OCI-LY7 (cell line): ENCODE results near the gene MTUS2. TPM values are rescaled to one million over a fixed set of nuclear protein-coding genes. Genes with fewer than 3 reads are reported as not detected.

Source experiments
- BruUV-seq: library from RNA; stranded (reverse); fragments of 400-500 nt; replicated peaks from 2 replicates; lab custom pipeline; 2021; lab: Mats Ljungman, UMichigan
- CTCF ChIA-PET: fragments of 300-600 bp; sonication (Branson Sonifier 250); formaldehyde crosslinking; loops from one replicate; lab custom pipeline; 2022; ENCODE audit warnings: antibody characterized with exemption; ENCODE audit not compliant: unreplicated experiment; lab: Charles Lee
- POLR2A ChIA-PET: fragments of 300-600 bp; sonication (Branson Sonifier 250); formaldehyde crosslinking; loops from one replicate; lab custom pipeline; 2022; ENCODE audit warnings: antibody characterized with exemption; lab: Charles Lee
- DNase-seq: peaks from one replicate; pipeline ENCODE4 v3.0.0-alpha.2; 2015; ENCODE audit warnings: low spot score
- H2AFZ ChIP-seq: fragments of 200-600 bp; sonication (generic), shearing (Covaris generic); 2 replicates; pipeline ENCODE4 v1.6.1; 2014; ENCODE audit warnings: mild to moderate bottlenecking, antibody characterized with exemption, low read length, moderate library complexity
- H3K27ac ChIP-seq: fragments of 200-600 bp; sonication (generic); 2 replicates; pipeline ENCODE4 v1.5.1; 2014; ENCODE audit warnings: mixed run types, low read depth, mild to moderate bottlenecking, moderate library complexity, low read length, inconsistent platforms; ENCODE audit not compliant: poor library complexity, severe bottlenecking
- H3K36me3 ChIP-seq: fragments of 200-600 bp; sonication (generic); 2 replicates; pipeline ENCODE4 v1.6.1; 2014; ENCODE audit warnings: mild to moderate bottlenecking, antibody characterized with exemption, low read length, moderate library complexity, mixed read lengths; ENCODE audit not compliant: insufficient read depth
- H3K4me1 ChIP-seq: fragments of 200-600 bp; sonication (generic); 2 replicates; pipeline ENCODE4 v1.5.1; 2014; ENCODE audit warnings: mild to moderate bottlenecking, low read length; ENCODE audit not compliant: insufficient read depth, poor library complexity, severe bottlenecking
- H3K4me2 ChIP-seq: fragments of 200-600 bp; sonication (generic); 2 replicates; pipeline ENCODE4 v1.6.1; 2014; ENCODE audit warnings: mild to moderate bottlenecking, low read length
- H3K4me3 ChIP-seq: fragments of 200-600 bp; sonication (generic); 2 replicates; pipeline ENCODE4 v1.5.1; 2014; ENCODE audit warnings: mild to moderate bottlenecking, low read depth, low read length; ENCODE audit not compliant: poor library complexity, severe bottlenecking
- H3K79me2 ChIP-seq: fragments of 200-600 bp; sonication (generic); 2 replicates; pipeline ENCODE4 v1.6.1; 2016; ENCODE audit warnings: low read depth, mild to moderate bottlenecking, low read length, moderate library complexity, mixed read lengths; ENCODE audit not compliant: insufficient read depth
- H3K9me2 ChIP-seq: fragments of 200-600 bp; sonication (generic); 2 replicates; pipeline ENCODE4 v1.6.1; 2016; ENCODE audit warnings: mild to moderate bottlenecking, low read length, mixed read lengths; ENCODE audit not compliant: insufficient read depth
- H3K9me3 ChIP-seq: fragments of 200-600 bp; sonication (generic); 2 replicates; pipeline ENCODE4 v1.6.1; 2014; ENCODE audit warnings: mild to moderate bottlenecking, mixed run types, low read length, mixed read lengths
- H4K20me1 ChIP-seq: fragments of 200-600 bp; sonication (generic); 2 replicates; pipeline ENCODE4 v1.6.1; 2014; ENCODE audit warnings: mild to moderate bottlenecking, antibody characterized with exemption, low read length, moderate library complexity, mixed read lengths; ENCODE audit not compliant: insufficient read depth
- EZH2phosphoT487 ChIP-seq: fragments of 200-600 bp; sonication (generic); IDR thresholded peaks from 2 replicates; pipeline ENCODE4 v1.6.1; 2018; ENCODE audit warnings: low read depth, borderline replicate concordance, mild to moderate bottlenecking, mixed run types, antibody characterized with exemption, low read length, moderate library complexity, mixed read lengths
- intact Hi-C: fragments of 100-400 bp; cut with micrococcal nuclease; formaldehyde crosslinking; loops from one replicate; pipeline ENCODE4 v1.10.0; 2022; ENCODE audit not compliant: unreplicated experiment
- small RNA-seq: library from RNA; depleted of rRNA; stranded (forward); fragments of <200 nt; gene quantifications from one replicate; pipeline ENCODE3, GENCODE V24; 2014
- total RNA-seq, 2 experiments: library from RNA; depleted of rRNA in 1 of 2; stranded (reverse); fragments of >200 nt in 1 of 2; shearing (Covaris generic) in 1 of 2; gene quantifications; 2 replicates each; pipeline ENCODE4 v1.2.3, GENCODE V29; 2014 to 2022
- TF ChIP-seq, protein P1 (sequence below): fragments of 200-600 bp; sonication (generic); conservative IDR thresholded peaks from 2 replicates; pipeline ENCODE4 v1.5.1; 2014; ENCODE audit warnings: mild to moderate bottlenecking, antibody characterized with exemption, low read length, moderate library complexity, mixed read lengths

The MTUS2 gene
- total RNA-seq, 2 experiments from 2014 or later = 0.16 to 9.8 TPM

DNA sequence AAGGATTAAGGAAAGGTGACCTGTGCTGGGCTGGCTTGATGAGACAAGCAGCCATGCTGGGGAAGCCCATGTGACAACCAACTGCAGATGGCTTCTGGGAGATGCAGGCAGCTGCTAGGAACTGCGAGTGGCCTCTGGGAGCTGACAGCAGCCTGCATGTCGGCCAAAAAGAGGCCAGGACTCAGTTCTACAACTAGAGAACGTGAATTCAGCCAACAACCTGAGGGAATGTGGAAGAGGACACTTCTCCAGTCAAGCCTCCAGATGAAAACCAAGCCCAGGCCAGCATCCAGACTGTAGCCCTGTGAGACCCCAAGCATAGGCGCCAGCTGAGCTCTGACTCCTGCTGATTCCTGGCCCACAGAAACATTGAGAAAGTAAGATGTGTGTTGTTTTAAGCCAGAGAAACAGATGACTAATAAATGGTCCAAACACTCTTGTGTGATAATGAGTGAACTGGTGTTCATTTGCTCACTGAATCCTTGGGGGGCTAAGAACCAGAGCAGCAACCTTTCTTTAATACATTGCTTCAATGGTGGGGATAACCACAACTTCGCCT is 730.4 kb downstream of the MTUS2 start:
- Histone ChIP-seq H3K9me3 (no peaks in the 10 kb centered on the region), H3K4me3 (no peak overlapping the region), H3K36me3 (peaks cover 89% of the 10 kb centered on the region), H3K9me2 (no peaks in the 10 kb centered on the region), H3K4me1 (no peaks in the 10 kb centered on the region), H2AFZ (no peak overlapping the region), H3K27ac (no peak overlapping the region), H4K20me1 (peaks cover 23% of the 10 kb centered on the region), H3K4me2 (no peak overlapping the region), H3K79me2 (peaks cover 47% of the 10 kb centered on the region)
- no TSS peak for BruUV-seq
- no peak for TF ChIP-seq EZH2phosphoT487
- TF ChIP-seq, protein P1, sequence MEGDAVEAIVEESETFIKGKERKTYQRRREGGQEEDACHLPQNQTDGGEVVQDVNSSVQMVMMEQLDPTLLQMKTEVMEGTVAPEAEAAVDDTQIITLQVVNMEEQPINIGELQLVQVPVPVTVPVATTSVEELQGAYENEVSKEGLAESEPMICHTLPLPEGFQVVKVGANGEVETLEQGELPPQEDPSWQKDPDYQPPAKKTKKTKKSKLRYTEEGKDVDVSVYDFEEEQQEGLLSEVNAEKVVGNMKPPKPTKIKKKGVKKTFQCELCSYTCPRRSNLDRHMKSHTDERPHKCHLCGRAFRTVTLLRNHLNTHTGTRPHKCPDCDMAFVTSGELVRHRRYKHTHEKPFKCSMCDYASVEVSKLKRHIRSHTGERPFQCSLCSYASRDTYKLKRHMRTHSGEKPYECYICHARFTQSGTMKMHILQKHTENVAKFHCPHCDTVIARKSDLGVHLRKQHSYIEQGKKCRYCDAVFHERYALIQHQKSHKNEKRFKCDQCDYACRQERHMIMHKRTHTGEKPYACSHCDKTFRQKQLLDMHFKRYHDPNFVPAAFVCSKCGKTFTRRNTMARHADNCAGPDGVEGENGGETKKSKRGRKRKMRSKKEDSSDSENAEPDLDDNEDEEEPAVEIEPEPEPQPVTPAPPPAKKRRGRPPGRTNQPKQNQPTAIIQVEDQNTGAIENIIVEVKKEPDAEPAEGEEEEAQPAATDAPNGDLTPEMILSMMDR = no peak
- CTCF ChIA-PET = no interaction called here
- POLR2A ChIA-PET = no interaction called here
- intact Hi-C loops = no loop called here
- DNase-seq = no peak

DNA sequence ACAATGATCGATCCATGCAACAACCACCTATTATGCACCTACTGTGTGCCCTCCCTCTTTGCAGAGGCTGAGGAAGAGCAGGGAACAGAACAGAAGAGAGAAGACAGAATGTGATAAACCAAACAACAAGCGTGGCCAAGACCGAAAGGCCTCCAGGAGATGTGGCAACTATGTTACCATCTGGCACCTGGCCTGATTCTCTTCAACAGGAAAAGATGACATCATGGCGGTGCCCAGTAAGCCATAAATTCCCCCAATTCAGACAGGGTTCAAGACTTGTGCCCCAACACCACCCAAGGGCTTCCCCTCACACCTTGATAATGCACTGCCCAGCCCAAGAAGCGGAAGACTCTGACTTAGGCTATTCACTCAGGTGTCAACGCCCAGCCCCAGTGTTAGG is 731.1 kb downstream of the MTUS2 start:
- intact Hi-C loops = no loop called here
- Histone ChIP-seq H3K4me3 (no peak overlapping the region), H3K4me2 (no peak overlapping the region), H3K27ac (no peak overlapping the region), H4K20me1 (peaks cover 28% of the 10 kb centered on the region), H3K79me2 (peaks cover 47% of the 10 kb centered on the region), H3K4me1 (no peaks in the 10 kb centered on the region), H2AFZ (no peak overlapping the region), H3K9me2 (no peaks in the 10 kb centered on the region), H3K36me3 (peaks cover 82% of the 10 kb centered on the region), H3K9me3 (no peaks in the 10 kb centered on the region)
- no TSS peak for BruUV-seq
- CTCF ChIA-PET = no interaction called here
- no peak for DNase-seq
- POLR2A ChIA-PET = no interaction called here
- TF ChIP-seq, protein P1 = no peak
- no peak for TF ChIP-seq EZH2phosphoT487

Small RNA genes within 50 kb of the gene (small RNA-seq; reads per million reads assigned to genes)
- not detected for gene AL359741.1

Other genes starting within 250 kb of the MTUS2 start
- 46.6 and 46.7 TPM in 2 replicates for gene POMP, start 161.2 kb upstream of the MTUS2 start, total RNA-seq (2014; rRNA removed; shearing (Covaris generic))
- gene POMP, start 161.2 kb upstream of the MTUS2 start, total RNA-seq (2022) = 61.9 and 79.0 TPM in 2 replicates
- 3.8 and 4.3 TPM in 2 replicates for gene SLC46A3, start 101.4 kb upstream of the MTUS2 start, total RNA-seq (2014; rRNA removed; shearing (Covaris generic))
- 10.2 and 11.7 TPM in 2 replicates for gene SLC46A3, start 101.4 kb upstream of the MTUS2 start, total RNA-seq (2022)